ENCODE measurements around the gene STXBP4.

STXBP4 gene

DNA sequence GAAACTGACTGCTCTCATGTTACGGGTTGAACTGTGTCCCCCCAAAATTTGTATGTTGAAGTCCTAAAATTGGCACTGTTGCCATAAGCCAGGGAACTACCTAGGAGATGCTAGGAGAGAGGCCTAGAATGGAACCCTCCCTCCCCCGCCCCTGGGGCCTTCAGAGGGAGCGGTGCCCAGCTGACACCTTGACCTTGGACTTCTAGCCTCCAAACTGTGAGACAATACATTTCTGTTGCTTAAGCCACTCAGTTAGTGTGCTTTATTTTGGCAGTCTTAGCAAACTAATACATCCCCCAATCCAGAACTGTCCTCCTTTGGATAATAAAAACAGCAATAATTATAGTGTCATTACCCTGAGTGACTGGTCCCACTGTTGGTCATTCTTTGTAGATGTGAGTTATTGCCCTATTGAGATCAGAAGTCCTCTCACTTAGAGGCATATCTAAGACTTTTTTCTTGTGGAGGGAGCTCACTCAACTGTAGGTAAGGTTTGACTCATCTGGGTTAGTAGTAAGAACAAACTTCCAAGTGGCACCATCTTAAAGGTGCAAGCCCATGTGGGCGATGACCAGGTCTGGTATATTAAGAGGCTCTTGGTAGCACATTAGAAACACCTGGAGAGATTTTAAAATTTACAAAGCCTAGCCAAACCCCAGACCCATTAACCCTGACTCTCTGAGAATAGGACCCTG lies 203.2 kb downstream of the STXBP4 start:
- Histone ChIP-seq H3K27ac (ENCODE audit: low read depth, low read length) (no peak overlapping the region), H3K4me2 (ENCODE audit: low read depth, low read length, poor library complexity, severe bottlenecking) (no peak overlapping the region), H3K36me3 (ENCODE audit: low read length) (no peaks in the 10 kb centered on the region), H3K9ac (ENCODE audit: low read length) (no peak overlapping the region), H3K79me2 (ENCODE audit: insufficient read depth, low read length) (no peaks in the 10 kb centered on the region), H3K27me3 (ENCODE audit: low read length) (no peaks in the 10 kb centered on the region), H4K20me1 (ENCODE audit: low read depth, low read length) (no peaks in the 10 kb centered on the region), H2AFZ (ENCODE audit: low read depth, low read length, severe bottlenecking) (no peak overlapping the region), H3F3A (ENCODE audit: insufficient read depth) (no peaks in the 10 kb centered on the region), H3K9me2 (replicated peaks; ENCODE audit: insufficient read depth, low read length) (no peaks in the 10 kb centered on the region), H3K9me3 (ENCODE audit: insufficient read depth, low read length) (no peaks in the 10 kb centered on the region), H3K4me3 (ENCODE audit: insufficient read depth, low read length, poor library complexity, severe bottlenecking) (no peak overlapping the region)
- no peak for TF ChIP-seq EZH2phosphoT487 (conservative IDR thresholded peaks at IDR 0.05; ENCODE audit: low read length)
- TF ChIP-seq, protein P1, sequence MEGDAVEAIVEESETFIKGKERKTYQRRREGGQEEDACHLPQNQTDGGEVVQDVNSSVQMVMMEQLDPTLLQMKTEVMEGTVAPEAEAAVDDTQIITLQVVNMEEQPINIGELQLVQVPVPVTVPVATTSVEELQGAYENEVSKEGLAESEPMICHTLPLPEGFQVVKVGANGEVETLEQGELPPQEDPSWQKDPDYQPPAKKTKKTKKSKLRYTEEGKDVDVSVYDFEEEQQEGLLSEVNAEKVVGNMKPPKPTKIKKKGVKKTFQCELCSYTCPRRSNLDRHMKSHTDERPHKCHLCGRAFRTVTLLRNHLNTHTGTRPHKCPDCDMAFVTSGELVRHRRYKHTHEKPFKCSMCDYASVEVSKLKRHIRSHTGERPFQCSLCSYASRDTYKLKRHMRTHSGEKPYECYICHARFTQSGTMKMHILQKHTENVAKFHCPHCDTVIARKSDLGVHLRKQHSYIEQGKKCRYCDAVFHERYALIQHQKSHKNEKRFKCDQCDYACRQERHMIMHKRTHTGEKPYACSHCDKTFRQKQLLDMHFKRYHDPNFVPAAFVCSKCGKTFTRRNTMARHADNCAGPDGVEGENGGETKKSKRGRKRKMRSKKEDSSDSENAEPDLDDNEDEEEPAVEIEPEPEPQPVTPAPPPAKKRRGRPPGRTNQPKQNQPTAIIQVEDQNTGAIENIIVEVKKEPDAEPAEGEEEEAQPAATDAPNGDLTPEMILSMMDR (IDR thresholded peaks at IDR 0.05; ENCODE audit: insufficient read depth, low read length, poor library complexity, severe bottlenecking), result no peak

DNA sequence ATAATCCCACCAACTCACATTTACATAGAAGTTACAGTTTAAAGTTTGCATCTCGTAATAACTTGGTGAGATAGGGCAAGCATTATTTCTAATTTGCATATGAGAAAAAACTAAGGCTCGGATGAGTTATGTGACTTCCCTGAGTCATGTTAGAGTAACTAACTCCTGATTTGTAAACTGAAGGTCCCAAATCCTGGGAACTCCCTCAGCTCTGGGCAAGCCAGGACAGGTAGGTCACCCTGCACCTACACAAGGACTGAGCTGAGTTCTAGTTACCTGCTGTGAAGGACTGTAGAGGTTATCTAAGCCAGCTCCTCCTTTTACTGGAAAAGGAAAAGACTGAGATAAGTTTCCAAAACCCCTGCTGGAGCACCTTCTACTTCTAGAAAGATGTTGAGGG lies 204.0 kb downstream of the STXBP4 start:
- Histone ChIP-seq H3K4me2 (ENCODE audit: low read depth, low read length, poor library complexity, severe bottlenecking) (no peak overlapping the region), H3K9me3 (ENCODE audit: insufficient read depth, low read length) (no peaks in the 10 kb centered on the region), H3K27ac (ENCODE audit: low read depth, low read length) (no peak overlapping the region), H3K36me3 (ENCODE audit: low read length) (no peaks in the 10 kb centered on the region), H3K79me2 (ENCODE audit: insufficient read depth, low read length) (no peaks in the 10 kb centered on the region), H3K9me2 (replicated peaks; ENCODE audit: insufficient read depth, low read length) (no peaks in the 10 kb centered on the region), H3F3A (ENCODE audit: insufficient read depth) (no peaks in the 10 kb centered on the region), H3K9ac (ENCODE audit: low read length) (no peak overlapping the region), H3K27me3 (ENCODE audit: low read length) (no peaks in the 10 kb centered on the region), H3K4me3 (ENCODE audit: insufficient read depth, low read length, poor library complexity, severe bottlenecking) (no peak overlapping the region), H2AFZ (ENCODE audit: low read depth, low read length, severe bottlenecking) (no peak overlapping the region), H4K20me1 (ENCODE audit: low read depth, low read length) (no peaks in the 10 kb centered on the region)
- TF ChIP-seq, protein P1 (IDR thresholded peaks at IDR 0.05; ENCODE audit: insufficient read depth, low read length, poor library complexity, severe bottlenecking), result no peak
- no peak for TF ChIP-seq EZH2phosphoT487 (conservative IDR thresholded peaks at IDR 0.05; ENCODE audit: low read length)

GRCh38 chr17:55174133-55174532 lies 205.6 kb downstream of the STXBP4 start:
- H3K9ac ChIP-seq (ENCODE audit: low read length), result no peak overlapping the region
- H3K27me3 ChIP-seq (ENCODE audit: low read length), result no peaks in the 10 kb centered on the region
- no peaks in the 10 kb centered on the region for H3K79me2 ChIP-seq (ENCODE audit: insufficient read depth, low read length)
- H3K9me2 ChIP-seq (replicated peaks; ENCODE audit: insufficient read depth, low read length), result no peaks in the 10 kb centered on the region
- TF ChIP-seq EZH2phosphoT487 (conservative IDR thresholded peaks at IDR 0.05; ENCODE audit: low read length), result no peak
- TF ChIP-seq, protein P1 (IDR thresholded peaks at IDR 0.05; ENCODE audit: insufficient read depth, low read length, poor library complexity, severe bottlenecking), result no peak
- H3K27ac ChIP-seq (ENCODE audit: low read depth, low read length), result no peak overlapping the region
- no peak overlapping the region for H2AFZ ChIP-seq (ENCODE audit: low read depth, low read length, severe bottlenecking)
- H3K4me2 ChIP-seq (ENCODE audit: low read depth, low read length, poor library complexity, severe bottlenecking), result no peak overlapping the region
- no peaks in the 10 kb centered on the region for H3K9me3 ChIP-seq (ENCODE audit: insufficient read depth, low read length)
- H3K4me3 ChIP-seq (ENCODE audit: insufficient read depth, low read length, poor library complexity, severe bottlenecking), result no peak overlapping the region
- H3F3A ChIP-seq (ENCODE audit: insufficient read depth), result no peaks in the 10 kb centered on the region
- H3K36me3 ChIP-seq (ENCODE audit: low read length), result no peaks in the 10 kb centered on the region
- no peaks in the 10 kb centered on the region for H4K20me1 ChIP-seq (ENCODE audit: low read depth, low read length)
